Measurements from ENCODE around the gene ZMYM2. TPM values are rescaled to one million over a fixed set of nuclear protein-coding genes. Genes with fewer than 3 reads are reported as not detected.
A peak's percentile ranks its signal among the peaks of the same experiment; 100 is the strongest.
"Not testable (repeated sequence)": the region's sequence is repeated elsewhere in the genome, so short reads cannot be mapped to it uniquely, and the experiment has no call there.

ZMYM2 gene
- total RNA-seq, 1 experiment from 2014 or later, result 24.1 TPM

GRCh38 chr13:19982447-19983043 is 24.0 kb downstream of the ZMYM2 start:
- DNase-seq (ENCODE audit: low spot score), result no peak

- DNase-seq (ENCODE audit: low spot score), result peak; percentile 6
These were observed 26.1 kb downstream of the ZMYM2 start for GRCh38 chr13:19984430-19985218.

GRCh38 chr13:19985219-19985556 is 26.7 kb downstream of the ZMYM2 start:
- DNase-seq (ENCODE audit: low spot score), result no peak

GRCh38 chr13:19991531-19991930 is 33.0 kb downstream of the ZMYM2 start:
- DNase-seq (ENCODE audit: low spot score), result no peak

GRCh38 chr13:19993024-19993423 is 34.5 kb downstream of the ZMYM2 start:
- no peak for DNase-seq (ENCODE audit: low spot score)

GRCh38 chr13:19998960-19999359 is 40.4 kb downstream of the ZMYM2 start:
- no peak for DNase-seq (ENCODE audit: low spot score)

- no peak for DNase-seq (ENCODE audit: low spot score)
These were observed 41.6 kb downstream of the ZMYM2 start for GRCh38 chr13:20000062-20000552.

- DNase-seq (ENCODE audit: low spot score), result no peak
These were observed 43.1 kb downstream of the ZMYM2 start for GRCh38 chr13:20001366-20002190.

GRCh38 chr13:20002787-20003186 is 44.3 kb downstream of the ZMYM2 start:
- DNase-seq (ENCODE audit: low spot score), result no peak

- no peak for DNase-seq (ENCODE audit: low spot score)
These were observed 47.7 kb downstream of the ZMYM2 start for GRCh38 chr13:20006206-20006605.

GRCh38 chr13:20015763-20016162 is 57.2 kb downstream of the ZMYM2 start:
- DNase-seq (ENCODE audit: low spot score), result no peak

- DNase-seq (ENCODE audit: low spot score), result no peak
These were observed 58.3 kb downstream of the ZMYM2 start for GRCh38 chr13:20016649-20017364.

- DNase-seq (ENCODE audit: low spot score), result no peak
These were observed 58.8 kb downstream of the ZMYM2 start for GRCh38 chr13:20017365-20017711.

GRCh38 chr13:20019043-20019442 is 60.5 kb downstream of the ZMYM2 start:
- no peak for DNase-seq (ENCODE audit: low spot score)

- DNase-seq (ENCODE audit: low spot score), result no peak
These were observed 66.2 kb downstream of the ZMYM2 start for GRCh38 chr13:20024702-20025101.

GRCh38 chr13:20028953-20029352 is 70.4 kb downstream of the ZMYM2 start:
- DNase-seq (ENCODE audit: low spot score), result no peak

- no peak for DNase-seq (ENCODE audit: low spot score)
These were observed 75.0 kb downstream of the ZMYM2 start for GRCh38 chr13:20033486-20033885.

GRCh38 chr13:20035130-20035529 is 76.6 kb downstream of the ZMYM2 start:
- DNase-seq (ENCODE audit: low spot score), result no peak

- DNase-seq (ENCODE audit: low spot score), result no peak
These were observed 79.4 kb downstream of the ZMYM2 start for GRCh38 chr13:20037908-20038307.

GRCh38 chr13:20042603-20043002 is 84.1 kb downstream of the ZMYM2 start:
- DNase-seq (ENCODE audit: low spot score), result not testable (repeated sequence)

- DNase-seq (ENCODE audit: low spot score), result no peak
These were observed 84.8 kb downstream of the ZMYM2 start for GRCh38 chr13:20043207-20043925.
